Endothelial cell of umbilical vein (primary cell): ENCODE data around the gene FLNB. TPM values are rescaled to one million over a fixed set of nuclear protein-coding genes. Genes with fewer than 3 reads are reported as not detected.

Experiments
- BruUV-seq: library from RNA; stranded (reverse); fragments of 400-500 nt; replicated peaks from 2 replicates; lab custom pipeline; 2021; lab: Mats Ljungman, UMichigan
- CTCF ChIA-PET: fragments of 300-600, 350-600 bp; sonication (Branson Sonifier 250); formaldehyde crosslinking; loops from one replicate; lab custom pipeline; 2021; ENCODE audit warnings: antibody characterized with exemption, inconsistent platforms; lab: Charles Lee
- POLR2A ChIA-PET: fragments of 300-600, 350-600 bp; sonication (Branson Sonifier 250); formaldehyde crosslinking; loops from one replicate; lab custom pipeline; 2021; ENCODE audit warnings: antibody characterized with exemption, inconsistent platforms; lab: Charles Lee
- DNase-seq: peaks from one replicate; pipeline ENCODE4 v3.0.0-alpha.2; 2011; ENCODE audit warnings: low read depth, low spot score
- FAIRE-seq: peaks from 2 replicates; lab custom pipeline; 2011; peaks lifted over from hg19 to GRCh38; lab: Jason Lieb, UNC
- H2AFZ ChIP-seq: 2 replicates; pipeline ENCODE4 v1.6.0; 2012; ENCODE audit warnings: low read depth, low read length, control low read depth, inconsistent platforms
- H3K27ac ChIP-seq: 2 replicates; pipeline ENCODE4 v1.5.1; 2011; ENCODE audit warnings: low read depth, mild to moderate bottlenecking, control low read depth, low read length, moderate library complexity; ENCODE audit not compliant: insufficient read depth
- H3K27me3 ChIP-seq, 2 experiments: 2 replicates each; pipeline versions ENCODE4 v1.6.0 to v1.6.1; 2011; ENCODE audit warnings: low read length in 2 of 2, mixed read lengths in 1 of 2; ENCODE audit not compliant: control insufficient read depth in 2 of 2, insufficient read depth in 2 of 2
- H3K36me3 ChIP-seq, 2 experiments: 2 replicates in 1 of 2; 3 replicates in 1 of 2; pipeline ENCODE4 v1.5.1; 2011; ENCODE audit warnings: low read length in 2 of 2, mild to moderate bottlenecking in 1 of 2, moderate library complexity in 1 of 2; ENCODE audit not compliant: control insufficient read depth in 2 of 2, insufficient read depth in 2 of 2; ENCODE audit errors: extremely low read depth in 1 of 2
- H3K4me1 ChIP-seq: 3 replicates; pipeline ENCODE4 v1.5.1; 2011; ENCODE audit warnings: mild to moderate bottlenecking, low read length; ENCODE audit not compliant: control insufficient read depth, insufficient read depth; ENCODE audit errors: extremely low read depth
- H3K4me2 ChIP-seq: 2 replicates; pipeline ENCODE4 v1.6.1; 2011; ENCODE audit warnings: low read length, control low read depth, mixed read lengths; ENCODE audit not compliant: insufficient read depth
- H3K4me3 ChIP-seq, 3 experiments: fragments of 200-600 bp in 1 of 3; sonication (generic), shearing (Covaris generic) in 1 of 3; replicated peaks in 1 of 3; 2 replicates each; pipeline ENCODE4 v1.5.1; 2011 to 2016; ENCODE audit warnings: control low read depth in 3 of 3, low read length in 3 of 3, mild to moderate bottlenecking in 2 of 3, inconsistent platforms in 1 of 3, low read depth in 1 of 3, moderate library complexity in 1 of 3; ENCODE audit not compliant: insufficient read depth in 1 of 3
- H3K79me2 ChIP-seq: 2 replicates; pipeline ENCODE4 v1.6.0; 2012; ENCODE audit warnings: low read length, inconsistent platforms; ENCODE audit not compliant: control insufficient read depth, insufficient read depth
- H3K9ac ChIP-seq: replicated peaks from 2 replicates; pipeline ENCODE3; 2011; ENCODE audit warnings: low read length, control low read depth; ENCODE audit not compliant: insufficient read depth; ENCODE audit errors: extremely low read depth
- H3K9me1 ChIP-seq: replicated peaks from 3 replicates; pipeline ENCODE4 v1.6.0; 2011; ENCODE audit warnings: mild to moderate bottlenecking, low read length; ENCODE audit not compliant: control insufficient read depth, insufficient read depth; ENCODE audit errors: extremely low read depth
- H3K9me3 ChIP-seq: replicated peaks from 2 replicates; pipeline ENCODE4 v1.5.1; 2012; ENCODE audit warnings: low read length, inconsistent platforms; ENCODE audit not compliant: control insufficient read depth, insufficient read depth
- H4K20me1 ChIP-seq: replicated peaks from 2 replicates; pipeline ENCODE3; 2011; ENCODE audit warnings: mild to moderate bottlenecking, low read length; ENCODE audit not compliant: control insufficient read depth, insufficient read depth; ENCODE audit errors: extremely low read depth
- EZH2 ChIP-seq: IDR thresholded peaks from 2 replicates; pipeline ENCODE4 v1.6.1; 2012; ENCODE audit warnings: borderline replicate concordance, low read depth, mild to moderate bottlenecking, moderate library complexity, low read length, inconsistent platforms; ENCODE audit not compliant: severe bottlenecking
- FOS ChIP-seq: IDR thresholded peaks from 2 replicates; pipeline ENCODE4 v1.6.1; 2011; ENCODE audit warnings: mild to moderate bottlenecking, low read length, moderate library complexity, borderline replicate concordance; ENCODE audit not compliant: insufficient read depth
- GATA2 ChIP-seq: IDR thresholded peaks from 2 replicates; pipeline ENCODE4 v1.7.0; 2011; ENCODE audit warnings: low read depth, mild to moderate bottlenecking, moderate library complexity, mixed read lengths, low read length; ENCODE audit not compliant: insufficient read length, insufficient read depth
- JUN ChIP-seq: IDR thresholded peaks from 2 replicates; pipeline ENCODE4 v1.6.1; 2011; ENCODE audit warnings: borderline replicate concordance, low read depth; ENCODE audit not compliant: insufficient read length, insufficient read depth
- MYC ChIP-seq: IDR thresholded peaks from one replicate; pipeline ENCODE4 v1.6.1; 2011; ENCODE audit warnings: mild to moderate bottlenecking, low read depth, low read length
- POLR2AphosphoS5 ChIP-seq: IDR thresholded peaks from 2 replicates; pipeline ENCODE4 v1.6.1; 2012; ENCODE audit warnings: low read depth, mild to moderate bottlenecking, control low read depth, low read length, moderate library complexity; ENCODE audit not compliant: insufficient read depth
- dilution Hi-C: fragments of 300-500 bp; cut with MboI; formaldehyde crosslinking; loops from one replicate; pipeline ENCODE4 v1.15.0; 2019; ENCODE audit warnings: low sequenced_read_pairs; ENCODE audit not compliant: extremely low pct_ligation_motif_present
- intact Hi-C: fragments of 100-400 bp; cut with micrococcal nuclease; formaldehyde crosslinking; loops from one replicate; pipeline ENCODE4 v1.10.0; 2022
- polyA plus RNA-seq, 4 experiments: library from polyadenylated mRNA; depleted of rRNA in 3 of 4; stranded (reverse) in 3 of 4; unstranded in 1 of 4; fragments of >200 nt; gene quantifications; 2 replicates each; pipeline versions ENCODE4 v1.2.1 to v1.2.3, GENCODE V29; 2011 to 2012; ENCODE audit warnings: missing spikeins in 1 of 4
- total RNA-seq: library from RNA; stranded (reverse); gene quantifications from 2 replicates; pipeline ENCODE4 v1.2.3, GENCODE V29; 2021
- TF ChIP-seq, protein P1 (sequence below): IDR thresholded peaks from 2 replicates; pipeline ENCODE4 v1.6.1; 2011; ENCODE audit not compliant: insufficient read depth, insufficient read length
- TF ChIP-seq, protein P2 (sequence below), 2 donors: IDR thresholded peaks; 1 replicate in 1 of 2; 2 replicates in 1 of 2; pipeline ENCODE4 v1.5.1; 2011; ENCODE audit warnings: low read length in 2 of 2, mild to moderate bottlenecking in 2 of 2, moderate library complexity in 2 of 2, control low read depth in 1 of 2, inconsistent platforms in 1 of 2, low read depth in 1 of 2; ENCODE audit not compliant: insufficient read depth in 1 of 2; ENCODE audit errors: extremely low read depth in 1 of 2

Gene FLNB
- total and polyA plus RNA-seq, 2 donors (not counting 3 experiments of a cell fraction or from before 2014, with no cell fraction given) = 479 to 670 TPM

DNA sequence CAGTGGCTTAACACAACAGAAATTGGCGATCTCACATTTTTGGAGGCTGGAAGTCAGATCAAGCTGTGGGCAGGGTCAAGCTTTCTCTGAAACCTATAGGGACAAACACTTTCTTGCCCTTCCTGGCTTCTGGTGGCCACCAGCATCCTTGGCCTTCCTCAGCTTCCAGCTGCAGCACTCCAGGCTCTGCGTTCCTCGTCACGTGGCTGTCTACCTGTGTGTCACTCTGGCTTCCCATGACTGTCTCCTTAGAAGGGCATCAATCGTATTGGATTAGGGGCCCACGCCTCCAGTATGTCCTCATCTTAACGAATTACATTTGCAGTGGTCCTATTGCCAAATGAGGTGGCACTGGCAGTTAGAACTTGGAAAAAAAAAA is 176.7 kb downstream of the FLNB start:
- no peak overlapping the region for H3K4me2 ChIP-seq
- TF ChIP-seq MYC = no peak
- TF ChIP-seq GATA2 = no peak
- TF ChIP-seq FOS = no peak
- no peak for TF ChIP-seq JUN
- no peak for FAIRE-seq
- no peak overlapping the region for H3K27ac ChIP-seq
- dilution Hi-C loops = no loop called here
- no peaks in the 10 kb centered on the region for H3K4me1 ChIP-seq
- H3K36me3 ChIP-seq = no peaks in the 10 kb centered on the region
- ChIA-PET CTCF (interaction anchor here (8.3 to 10.8 kb wide), 3 partner anchors 33 to 121 kb away, joined by 93 to 369 read pairs (median 294); partner anchors contain the start of genes HTD2 and RPP14), POLR2A (no interaction called here)
- no peaks in the 10 kb centered on the region for H3K27me3 ChIP-seq
- no peak overlapping the region for H3K4me3 ChIP-seq
- H3K9me1 ChIP-seq = no peaks in the 10 kb centered on the region
- no peak for DNase-seq
- intact Hi-C loops = loop anchor here (5.0 kb wide), 1 partner anchor 442 kb away; no protein-coding TSS in a partner anchor
- no peaks in the 10 kb centered on the region for H4K20me1 ChIP-seq
- H2AFZ ChIP-seq = no peak overlapping the region
- H3K9ac ChIP-seq = no peak overlapping the region
- no TSS peak for BruUV-seq
- no peaks in the 10 kb centered on the region for H3K79me2 ChIP-seq
- H3K9me3 ChIP-seq = no peaks in the 10 kb centered on the region

DNA sequence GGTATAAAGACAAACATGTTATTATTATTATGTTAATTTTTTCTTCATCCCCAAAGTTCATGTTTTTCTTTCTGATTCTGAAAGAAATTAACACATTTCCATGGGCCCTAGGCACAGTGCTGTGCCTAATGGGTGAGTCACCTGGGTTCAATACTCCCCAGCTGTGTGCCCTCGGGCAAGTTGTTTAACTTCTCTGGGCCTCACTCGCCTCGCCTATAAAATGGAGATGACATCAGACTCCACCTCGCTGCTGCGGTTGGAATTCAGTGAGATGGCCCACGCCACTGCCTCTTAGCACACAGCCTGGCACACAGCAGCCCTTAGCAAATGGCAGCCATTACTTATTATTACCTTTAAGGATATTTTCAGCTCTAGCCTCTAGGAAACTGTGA is 179.9 kb downstream of the FLNB start:
- POLR2A ChIA-PET = interaction anchor here (0.6 to 0.7 kb wide), 2 partner anchors 30 to 118 kb away, joined by 3 to 4 read pairs; partner anchors contain the start of genes HTD2 and RPP14
- Histone ChIP-seq H4K20me1 (no peaks in the 10 kb centered on the region), H2AFZ (no peak overlapping the region), H3K4me3 (no peak overlapping the region), H3K4me1 (no peaks in the 10 kb centered on the region), H3K79me2 (no peaks in the 10 kb centered on the region), H3K36me3 (no peaks in the 10 kb centered on the region), H3K27ac (no peak overlapping the region), H3K4me2 (no peak overlapping the region), H3K9ac (no peak overlapping the region), H3K9me3 (no peaks in the 10 kb centered on the region), H3K27me3 (no peaks in the 10 kb centered on the region), H3K9me1 (no peaks in the 10 kb centered on the region)
- TF ChIP-seq, protein P1, sequence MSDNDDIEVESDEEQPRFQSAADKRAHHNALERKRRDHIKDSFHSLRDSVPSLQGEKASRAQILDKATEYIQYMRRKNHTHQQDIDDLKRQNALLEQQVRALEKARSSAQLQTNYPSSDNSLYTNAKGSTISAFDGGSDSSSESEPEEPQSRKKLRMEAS = no peak
- no peak for TF ChIP-seq EZH2
- no peak for TF ChIP-seq GATA2
- peak; percentile 14 for TF ChIP-seq FOS
- TF ChIP-seq, protein P2, sequence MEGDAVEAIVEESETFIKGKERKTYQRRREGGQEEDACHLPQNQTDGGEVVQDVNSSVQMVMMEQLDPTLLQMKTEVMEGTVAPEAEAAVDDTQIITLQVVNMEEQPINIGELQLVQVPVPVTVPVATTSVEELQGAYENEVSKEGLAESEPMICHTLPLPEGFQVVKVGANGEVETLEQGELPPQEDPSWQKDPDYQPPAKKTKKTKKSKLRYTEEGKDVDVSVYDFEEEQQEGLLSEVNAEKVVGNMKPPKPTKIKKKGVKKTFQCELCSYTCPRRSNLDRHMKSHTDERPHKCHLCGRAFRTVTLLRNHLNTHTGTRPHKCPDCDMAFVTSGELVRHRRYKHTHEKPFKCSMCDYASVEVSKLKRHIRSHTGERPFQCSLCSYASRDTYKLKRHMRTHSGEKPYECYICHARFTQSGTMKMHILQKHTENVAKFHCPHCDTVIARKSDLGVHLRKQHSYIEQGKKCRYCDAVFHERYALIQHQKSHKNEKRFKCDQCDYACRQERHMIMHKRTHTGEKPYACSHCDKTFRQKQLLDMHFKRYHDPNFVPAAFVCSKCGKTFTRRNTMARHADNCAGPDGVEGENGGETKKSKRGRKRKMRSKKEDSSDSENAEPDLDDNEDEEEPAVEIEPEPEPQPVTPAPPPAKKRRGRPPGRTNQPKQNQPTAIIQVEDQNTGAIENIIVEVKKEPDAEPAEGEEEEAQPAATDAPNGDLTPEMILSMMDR (IDR thresholded peaks at IDR 0.05; ENCODE audit: extremely low read depth in 1 of 2, insufficient read depth in 1 of 2, low read depth in 1 of 2, low read length in 2 of 2) = no peak
- no peak for TF ChIP-seq POLR2AphosphoS5
- dilution Hi-C loops = no loop called here
- DNase-seq (no peak), FAIRE-seq (no peak)
- CTCF ChIA-PET = interaction anchor here (0.6 to 10.8 kb wide), 32 partner anchors 10 to 269 kb away, joined by 3 to 369 read pairs (median 6); partner anchors contain the start of genes ABHD6, DNASE1L3, HTD2 and RPP14
- no TSS peak for BruUV-seq
- intact Hi-C loops = loop anchor here (5.0 kb wide), 1 partner anchor 439 kb away; no protein-coding TSS in a partner anchor
